ENCODE data around the gene CKM.

DNA sequence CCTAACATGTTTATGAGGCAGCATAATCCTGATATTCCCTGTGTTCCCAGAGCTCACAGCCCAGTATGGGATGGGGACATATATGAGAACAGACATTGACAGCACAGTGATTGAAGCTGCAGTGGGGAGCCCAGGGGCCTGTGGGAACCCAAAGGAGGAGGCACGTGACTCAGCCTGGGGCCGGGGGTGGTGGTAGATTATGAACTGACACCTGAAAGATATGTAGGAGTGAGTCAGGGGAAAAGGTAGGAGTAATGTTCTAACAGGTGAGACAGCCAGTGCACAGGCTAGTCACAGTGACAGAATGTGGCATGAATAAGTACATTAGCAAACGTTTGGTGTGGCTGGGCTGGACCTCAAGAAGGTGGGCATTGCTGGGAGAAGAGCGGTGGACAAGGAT, 29.0 kb downstream of the CKM start:
- TF ChIP-seq CTCF (IDR thresholded peaks at IDR 0.05; ENCODE audit: extremely low read depth in 1 of 2, insufficient read depth in 1 of 2, low read depth in 1 of 2, low read length in 2 of 2) (no peak), EZH2 (IDR thresholded peaks at IDR 0.05; ENCODE audit: borderline replicate concordance, low read depth, low read length, severe bottlenecking) (no peak), POLR2AphosphoS5 (IDR thresholded peaks at IDR 0.05; ENCODE audit: insufficient read depth, low read depth, low read length) (no peak), POLR2A (IDR thresholded peaks at IDR 0.05; ENCODE audit: low read depth, low read length) (no peak), GATA2 (IDR thresholded peaks at IDR 0.05; ENCODE audit: insufficient read depth, insufficient read length, low read depth, low read length) (no peak), JUN (IDR thresholded peaks at IDR 0.05; ENCODE audit: borderline replicate concordance, insufficient read depth, insufficient read length, low read depth) (no peak), FOS (IDR thresholded peaks at IDR 0.05; ENCODE audit: borderline replicate concordance, insufficient read depth, low read length) (no peak), MYC (IDR thresholded peaks at IDR 0.05; ENCODE audit: low read depth, low read length) (no peak)
- TF ChIP-seq, protein P1, sequence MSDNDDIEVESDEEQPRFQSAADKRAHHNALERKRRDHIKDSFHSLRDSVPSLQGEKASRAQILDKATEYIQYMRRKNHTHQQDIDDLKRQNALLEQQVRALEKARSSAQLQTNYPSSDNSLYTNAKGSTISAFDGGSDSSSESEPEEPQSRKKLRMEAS (IDR thresholded peaks at IDR 0.05; ENCODE audit: insufficient read depth, insufficient read length), result no peak
